LNCAP (cell line): ENCODE measurements around the gene ACACA.

Source experiments
- TF ChIP-seq, protein P1 (sequence below): fragments of 450-650 bp; IDR thresholded peaks from 2 replicates; pipeline ENCODE4 v1.5.1; 2017; ENCODE audit warnings: mild to moderate bottlenecking

The ACACA gene

DNA sequence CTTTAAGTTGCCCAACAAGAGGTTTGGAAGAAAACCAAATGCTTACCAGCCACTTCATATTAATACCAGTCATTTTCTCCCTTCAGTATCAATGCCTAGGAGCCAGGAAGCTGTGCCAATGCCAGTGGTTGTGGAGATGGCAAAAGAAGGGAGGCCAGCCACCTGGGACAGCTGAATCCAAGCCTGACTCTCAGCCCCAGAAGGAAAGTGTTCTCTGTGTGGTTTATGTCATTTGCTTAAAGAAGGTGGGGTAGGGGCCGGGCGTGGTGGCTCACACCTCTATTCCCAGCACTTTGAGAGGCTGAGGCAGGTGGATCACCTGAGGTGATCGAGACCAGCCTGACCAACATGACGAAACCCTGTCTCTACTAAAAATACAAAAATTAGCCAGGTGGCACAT lies 17.5 kb downstream of the ACACA start:
- TF ChIP-seq, protein P1, sequence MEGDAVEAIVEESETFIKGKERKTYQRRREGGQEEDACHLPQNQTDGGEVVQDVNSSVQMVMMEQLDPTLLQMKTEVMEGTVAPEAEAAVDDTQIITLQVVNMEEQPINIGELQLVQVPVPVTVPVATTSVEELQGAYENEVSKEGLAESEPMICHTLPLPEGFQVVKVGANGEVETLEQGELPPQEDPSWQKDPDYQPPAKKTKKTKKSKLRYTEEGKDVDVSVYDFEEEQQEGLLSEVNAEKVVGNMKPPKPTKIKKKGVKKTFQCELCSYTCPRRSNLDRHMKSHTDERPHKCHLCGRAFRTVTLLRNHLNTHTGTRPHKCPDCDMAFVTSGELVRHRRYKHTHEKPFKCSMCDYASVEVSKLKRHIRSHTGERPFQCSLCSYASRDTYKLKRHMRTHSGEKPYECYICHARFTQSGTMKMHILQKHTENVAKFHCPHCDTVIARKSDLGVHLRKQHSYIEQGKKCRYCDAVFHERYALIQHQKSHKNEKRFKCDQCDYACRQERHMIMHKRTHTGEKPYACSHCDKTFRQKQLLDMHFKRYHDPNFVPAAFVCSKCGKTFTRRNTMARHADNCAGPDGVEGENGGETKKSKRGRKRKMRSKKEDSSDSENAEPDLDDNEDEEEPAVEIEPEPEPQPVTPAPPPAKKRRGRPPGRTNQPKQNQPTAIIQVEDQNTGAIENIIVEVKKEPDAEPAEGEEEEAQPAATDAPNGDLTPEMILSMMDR = no peak

DNA sequence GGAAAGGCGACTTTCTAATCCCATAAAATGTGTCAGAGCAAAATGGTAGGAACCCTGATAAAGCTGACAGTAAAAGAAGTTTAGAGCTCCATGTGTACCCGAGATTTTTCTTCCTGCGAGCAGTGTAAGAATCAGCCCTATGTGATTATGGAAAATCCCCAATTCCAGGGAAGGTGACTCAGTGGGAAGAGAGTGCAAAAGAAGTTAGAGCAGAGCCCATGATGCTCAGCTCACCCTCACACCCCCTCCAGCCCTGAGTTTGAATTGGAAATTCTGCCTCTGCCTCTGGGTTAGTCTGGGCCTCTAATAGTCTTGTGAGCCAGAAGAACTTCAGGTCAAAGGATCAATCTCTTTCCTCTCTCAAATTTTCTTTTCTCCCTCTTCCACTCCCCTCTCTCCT lies 18.4 kb downstream of the ACACA start:
- TF ChIP-seq, protein P1 = no peak

DNA sequence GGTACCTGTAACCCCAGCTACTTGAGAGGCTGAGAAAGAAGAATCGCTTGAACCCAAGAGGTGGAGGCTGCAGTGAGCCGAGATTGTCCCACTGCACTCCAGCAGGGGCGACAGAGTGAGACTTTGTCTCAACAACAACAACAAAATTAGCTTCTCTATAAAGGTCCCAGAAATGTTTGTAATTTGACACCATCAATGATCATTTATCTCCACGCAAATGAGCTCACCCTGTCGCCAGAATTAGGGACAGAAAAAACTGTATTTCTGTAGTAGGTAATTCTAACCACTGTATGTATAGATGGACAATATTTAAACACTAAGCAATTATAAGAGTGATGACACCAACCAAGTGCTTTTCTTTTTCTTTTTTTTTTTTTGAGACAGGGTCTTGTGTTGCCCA lies 20.2 kb downstream of the ACACA start:
- TF ChIP-seq, protein P1 = no peak

DNA sequence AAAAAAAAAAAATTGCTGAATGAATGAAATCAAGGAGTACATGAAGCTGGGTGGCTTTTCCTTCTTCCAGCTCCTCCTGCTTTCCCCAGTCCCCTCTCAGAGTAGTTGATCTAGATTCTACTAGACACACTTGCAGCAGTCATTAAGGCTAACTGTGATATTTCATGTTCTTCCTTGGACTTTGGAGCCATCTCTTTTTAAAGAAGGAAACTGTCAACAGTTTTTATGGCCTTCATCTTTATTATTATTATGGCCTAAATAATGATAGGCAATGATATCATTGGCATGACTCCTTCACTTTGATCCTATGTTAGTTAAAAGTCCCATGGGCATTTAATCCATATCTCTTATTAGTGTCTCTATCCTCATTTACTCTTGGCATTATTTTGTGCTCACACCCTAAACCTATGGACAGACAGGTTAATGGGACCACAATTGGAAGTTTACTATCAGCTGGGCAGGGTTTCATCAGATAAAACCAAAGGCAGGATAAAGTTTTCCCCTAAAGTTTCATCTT lies 21.1 kb downstream of the ACACA start:
- TF ChIP-seq, protein P1 = no peak

DNA sequence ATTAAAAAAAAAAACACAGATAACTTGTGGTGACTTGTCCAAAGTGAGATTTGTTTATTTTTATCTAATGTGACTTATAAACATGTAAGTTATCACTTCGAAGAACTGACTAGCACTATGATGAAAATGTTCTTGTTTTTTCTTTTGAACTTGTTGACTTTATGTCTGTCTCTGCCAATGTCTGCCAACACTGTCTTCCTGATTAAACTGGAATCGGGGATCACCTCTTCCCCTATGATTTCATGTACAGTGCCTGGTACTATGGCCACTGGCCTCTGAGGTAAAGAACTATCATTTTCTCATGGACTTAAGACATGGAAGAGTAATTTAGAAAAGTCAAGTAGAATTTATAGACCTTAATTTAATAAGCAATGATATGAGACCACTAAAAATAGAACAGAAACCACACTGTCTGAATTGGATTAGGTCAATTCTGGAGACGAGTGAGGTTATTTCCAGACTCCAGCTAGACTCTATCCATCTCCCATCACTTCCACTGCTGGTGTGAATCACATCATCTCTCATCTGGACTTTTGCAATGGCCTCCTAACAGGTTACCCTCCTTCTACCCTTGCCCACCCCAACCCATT lies 22.0 kb downstream of the ACACA start:
- TF ChIP-seq, protein P1 = no peak

DNA sequence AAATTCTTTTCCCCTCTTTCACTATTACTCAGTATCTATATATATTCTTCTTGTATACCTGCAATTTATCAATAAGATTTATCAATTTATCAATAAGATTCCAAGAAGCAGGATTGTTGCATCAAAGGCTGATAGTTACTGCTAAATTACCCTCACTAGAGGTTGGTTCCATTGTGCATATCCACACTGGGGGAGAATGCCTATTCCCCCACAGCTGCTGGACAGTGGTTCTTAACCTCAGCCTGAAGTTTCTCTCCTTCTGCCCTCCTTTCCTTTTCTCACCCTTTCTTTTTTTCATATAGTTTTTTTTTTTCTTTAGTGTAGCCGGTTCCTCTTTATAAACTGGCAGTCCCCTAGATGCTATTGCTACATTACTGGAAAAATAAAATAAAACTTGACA lies 24.6 kb downstream of the ACACA start:
- TF ChIP-seq, protein P1 = no peak

DNA sequence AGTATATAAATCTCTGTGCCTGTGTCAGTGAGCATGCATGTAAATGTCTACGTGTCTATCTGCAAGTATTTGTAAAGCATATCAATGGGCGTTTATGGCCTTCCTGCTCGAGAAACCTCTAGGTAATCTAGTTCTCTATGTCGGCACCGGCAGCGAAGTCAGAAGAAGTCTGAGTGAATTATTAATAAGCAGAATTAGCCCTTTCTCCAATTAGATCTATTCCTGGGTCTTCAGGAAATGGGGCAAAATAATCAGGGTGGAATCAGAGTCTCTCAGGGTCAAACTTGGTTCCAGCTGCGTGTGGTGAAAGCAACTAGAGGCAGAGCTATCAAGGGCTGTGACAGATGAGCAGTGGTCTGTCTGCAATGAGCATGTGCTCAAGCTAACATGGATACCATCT lies 30.9 kb downstream of the ACACA start, which contains the start of gene C17orf78:
TSS of gene C17orf78 (plus strand) at position 280 of the 400 bp plus-strand sequence. CDS start at position 388, 108 bp downstream.
- TF ChIP-seq, protein P1 = no peak
